Right lobe of liver (tissue), 6 donors: Measurements from ENCODE around the gene CUEDC1. TPM values are rescaled to one million over a fixed set of nuclear protein-coding genes. Genes with fewer than 3 reads are reported as not detected.

Experiments used
- ATAC-seq, 4 donors: fragments of 200-7000 bp; cut with Tn5 transposase; one replicate each; pipeline ENCODE4 v1.9.1; 2020; ENCODE audit warnings: mild to moderate bottlenecking in 4 of 4, moderate library complexity in 4 of 4
- DNase-seq, 3 donors: peaks; one replicate each; pipeline ENCODE4 v3.0.0-alpha.2; 2020
- H3K27ac ChIP-seq, 3 donors: fragments of 200-600 bp; one replicate each; pipeline ENCODE4 v1.8.0; 2022
- H3K27me3 ChIP-seq, 2 donors: fragments of 200-600 bp; one replicate each; pipeline ENCODE4 v1.8.0; 2022
- H3K36me3 ChIP-seq, 4 donors: fragments of 200-600 bp; sonication (generic) in 1 of 4; one replicate each; pipeline versions ENCODE4 v1.5.1 to v1.8.0; 2017 to 2022; ENCODE audit warnings: control low read depth in 1 of 4
- H3K4me1 ChIP-seq, 4 donors: fragments of 200-600 bp; sonication (generic) in 1 of 4; one replicate each; pipeline versions ENCODE4 v1.5.1 to v1.8.0; 2017 to 2022; ENCODE audit warnings: control low read depth in 1 of 4
- H3K4me3 ChIP-seq, 3 donors: fragments of 200-600 bp; one replicate each; pipeline ENCODE4 v1.8.0; 2022
- H3K9me3 ChIP-seq, 4 donors: fragments of 200-600 bp; sonication (generic) in 1 of 4; one replicate each; pipeline versions ENCODE4 v1.5.1 to v1.8.0; 2017 to 2022; ENCODE audit warnings: control low read depth in 1 of 4
- CTCF ChIP-seq, 4 donors: fragments of 200-600 bp in 3 of 4; fragments of 450-650 bp in 1 of 4; IDR thresholded peaks; one replicate each; pipeline versions ENCODE4 v1.5.1 to v1.8.0; 2016 to 2022; ENCODE audit warnings: antibody characterized with exemption in 4 of 4, mild to moderate bottlenecking in 2 of 4
- POLR2A ChIP-seq: fragments of 450-650 bp; IDR thresholded peaks from one replicate; pipeline ENCODE4 v1.6.1; 2017; ENCODE audit warnings: antibody characterized with exemption, mild to moderate bottlenecking
- WGBS: methylation state at CpG from one replicate; pipeline ENCODE4 v1.1.6; 2018; ENCODE audit warnings: low coverage, low lambda C conversion rate; ENCODE audit not compliant: insufficient coverage; ENCODE audit errors: missing lambda C conversion rate; 5-methylcytosine and 5-hydroxymethylcytosine counted together
- intact Hi-C, 2 donors: fragments of 100-400 bp; cut with DNase I; formaldehyde crosslinking; loops; one replicate each; pipeline versions ENCODE4 v1.11.2 to v1.14.1; 2022
- total RNA-seq, 6 experiments: library from RNA; depleted of rRNA in 2 of 6; stranded (reverse); fragments of >200 nt in 2 of 6; fragmentation: NEBNext Ultra II Directional in 3 of 6; extraction: Animal tissue kit (Norgen Biotek cat#: 25700) in 3 of 6; gene quantifications; one replicate each; pipeline versions ENCODE4 v1.1.0 to v1.2.4, GENCODE V29; 2016 to 2023
- donor health status: DM: no; HTN: yes; CAD: no.
- donor health status: DM: no; HTN: no; CAD: no.
- donor health status: DM: no; HTN: no; CAD: no.
- donor health status: DM: no; HTN: yes; CAD: no.
- donor health status: DM: no; HTN: yes; CAD: no.

CUEDC1 gene
- total RNA-seq, 6 experiments from 2014 or later: 4.0 to 8.5 (median 5.5) TPM

GRCh38 chr17:57970710-57971109, 15.5 kb upstream of the CUEDC1 start:
- ATAC-seq (no peak), DNase-seq (no peak)
- Histone ChIP-seq H3K36me3 (peaks cover 0 to 20% (median 8%) of the 10 kb centered on the region in 4 donors), H3K9me3 (no peaks in the 10 kb centered on the region), H3K4me3 (no peak overlapping the region), H3K4me1 (peaks cover 0 to 24% (median 11%) of the 10 kb centered on the region in 4 donors), H3K27ac (no peak overlapping the region), H3K27me3 (no peaks in the 10 kb centered on the region)
- no peak for TF ChIP-seq CTCF (IDR thresholded peaks at IDR 0.05)
- no peak for TF ChIP-seq POLR2A
- WGBS: 37% methylated on average over 4 of the region's 4 CpGs
- intact Hi-C loops: no loop called here

GRCh38 chr17:57968456-57968855, 13.2 kb upstream of the CUEDC1 start:
- Histone ChIP-seq H3K9me3 (no peaks in the 10 kb centered on the region), H3K36me3 (peaks cover 0 to 6% (median 3%) of the 10 kb centered on the region in 4 donors), H3K27ac (no peak overlapping the region), H3K4me3 (no peak overlapping the region), H3K4me1 (peaks cover 0 to 11% (median 4%) of the 10 kb centered on the region in 4 donors), H3K27me3 (no peaks in the 10 kb centered on the region)
- 36% methylated on average over 1 of the region's 1 CpG for WGBS
- no peak for DNase-seq
- no peak for ATAC-seq
- intact Hi-C loops: no loop called here
- TF ChIP-seq POLR2A (no peak), CTCF (IDR thresholded peaks at IDR 0.05) (no peak)

- no peaks in the 10 kb centered on the region for H3K9me3 ChIP-seq
- no peak for TF ChIP-seq CTCF (IDR thresholded peaks at IDR 0.05)
- no peak for TF ChIP-seq POLR2A
- H3K4me3 ChIP-seq: no peak overlapping the region
- DNase-seq (no peak), ATAC-seq (no peak)
- WGBS: 84% methylated on average over 3 of the region's 5 CpGs
- peaks cover 0 to 6% (median 1%) of the 10 kb centered on the region in 4 donors for H3K4me1 ChIP-seq
- intact Hi-C loops: no loop called here
- H3K36me3 ChIP-seq: no peaks in the 10 kb centered on the region
- no peak overlapping the region for H3K27ac ChIP-seq
- H3K27me3 ChIP-seq: no peaks in the 10 kb centered on the region
Measured at GRCh38 chr17:57966875-57967274, 11.7 kb upstream of the CUEDC1 start.

GRCh38 chr17:57966246-57966645, 11.0 kb upstream of the CUEDC1 start:
- DNase-seq: no peak
- no peak for ATAC-seq
- intact Hi-C loops: no loop called here

More at GRCh38 chr17:57966246-57966645, 11.0 kb upstream of the CUEDC1 start:
- Histone ChIP-seq H3K27ac (no peak overlapping the region), H3K27me3 (no peaks in the 10 kb centered on the region), H3K4me3 (no peak overlapping the region), H3K9me3 (no peaks in the 10 kb centered on the region), H3K36me3 (no peaks in the 10 kb centered on the region), H3K4me1 (no peaks in the 10 kb centered on the region)
- 80% methylated on average over 1 of the region's 5 CpGs for WGBS
- TF ChIP-seq CTCF (IDR thresholded peaks at IDR 0.05) (no peak), POLR2A (no peak)
